HepG2 (cell line): Measurements from ENCODE around the gene DENND5A. TPM values are rescaled to one million over a fixed set of nuclear protein-coding genes. Genes with fewer than 3 reads are reported as not detected.
"Not testable (repeated sequence)": the region's sequence is repeated elsewhere in the genome, so short reads cannot be mapped to it uniquely, and the experiment has no call there.

Experiments
- ATAC-seq: fragments of 200-7000 bp; cut with Tn5 transposase; 3 replicates; pipeline ENCODE4 v1.9.1; 2020; ENCODE audit warnings: mild to moderate bottlenecking, moderate library complexity
- BruUV-seq: library from RNA; stranded (reverse); fragments of 400-500 nt; replicated peaks from 2 replicates; lab custom pipeline; 2021; lab: Mats Ljungman, UMichigan
- CTCF ChIA-PET: fragments of 300-600 bp; formaldehyde crosslinking; extraction: SDS; loops from one replicate; lab custom pipeline; 2021; ENCODE audit warnings: low total read pairs, inconsistent platforms, low intra/inter-chr PET ratio; lab: Yijun Ruan, JAX
- POLR2A ChIA-PET: fragments of 350-600 bp; sonication (Branson Sonifier 250); formaldehyde crosslinking; loops from one replicate; lab custom pipeline; 2020; ENCODE audit warnings: antibody characterized with exemption, inconsistent platforms; lab: Yijun Ruan, JAX
- DNase-seq: peaks from one replicate; pipeline ENCODE4 v3.0.0-alpha.2; 2015; ENCODE audit warnings: low spot score
- FAIRE-seq: peaks from 3 replicates; lab custom pipeline; 2011; peaks lifted over from hg19 to GRCh38; lab: Jason Lieb, UNC
- H2AFZ ChIP-seq: one replicate; pipeline ENCODE4 v1.6.1; 2011; ENCODE audit warnings: low read length, inconsistent platforms
- H3K27ac ChIP-seq: fragments of 300-600 bp; 3 replicates; pipeline ENCODE4 v1.8.0; 2011; ENCODE audit warnings: mixed run types, mild to moderate bottlenecking, mixed read lengths, low read length, inconsistent platforms; ENCODE audit not compliant: insufficient read depth; ENCODE audit errors: extremely low read length
- H3K27me3 ChIP-seq, 2 experiments: fragments of 200-600 bp in 1 of 2; 2 replicates in 1 of 2; 3 replicates in 1 of 2; pipeline versions ENCODE4 v1.6.0 to v1.8.0; 2011; ENCODE audit warnings: low read length in 2 of 2, mild to moderate bottlenecking in 2 of 2, moderate library complexity in 2 of 2, inconsistent platforms in 1 of 2; ENCODE audit not compliant: insufficient read depth in 2 of 2, control insufficient read depth in 1 of 2
- H3K36me3 ChIP-seq, 2 experiments: fragments of 200-600 bp in 1 of 2; replicated peaks in 1 of 2; 2 replicates in 1 of 2; 3 replicates in 1 of 2; pipeline versions ENCODE4 v1.5.1 to v1.8.0; 2011; ENCODE audit warnings: low read length in 2 of 2, inconsistent platforms in 1 of 2; ENCODE audit not compliant: insufficient read depth in 2 of 2, control insufficient read depth in 1 of 2
- H3K4me1 ChIP-seq: 2 replicates; pipeline ENCODE4 v1.5.1; 2012; ENCODE audit warnings: low read length, inconsistent platforms; ENCODE audit not compliant: insufficient read depth
- H3K4me2 ChIP-seq: 2 replicates; pipeline ENCODE4 v1.6.0; 2011; ENCODE audit warnings: low read depth, low read length, inconsistent platforms
- H3K4me3 ChIP-seq, 3 experiments: fragments of 200-600 bp in 1 of 3; sonication (generic), shearing (Covaris generic) in 1 of 3; replicated peaks in 1 of 3; 2 replicates each; pipeline ENCODE4 v1.5.1; 2011 to 2016; ENCODE audit warnings: low read length in 3 of 3, inconsistent platforms in 2 of 3, low read depth in 2 of 3, mild to moderate bottlenecking in 2 of 3, control low read depth in 1 of 3, mixed read lengths in 1 of 3; ENCODE audit not compliant: insufficient read depth in 1 of 3
- H3K79me2 ChIP-seq: one replicate; pipeline ENCODE4 v1.6.1; 2011; ENCODE audit warnings: low read length, inconsistent platforms; ENCODE audit not compliant: insufficient read depth
- H3K9ac ChIP-seq: 2 replicates; pipeline ENCODE4 v1.6.0; 2011; ENCODE audit warnings: mild to moderate bottlenecking, low read depth, low read length, inconsistent platforms; ENCODE audit not compliant: insufficient read depth
- H3K9me3 ChIP-seq: 2 replicates; pipeline ENCODE4 v1.5.1; 2012; ENCODE audit warnings: mild to moderate bottlenecking, low read length
- H4K20me1 ChIP-seq: 2 replicates; pipeline ENCODE4 v1.6.0; 2011; ENCODE audit warnings: inconsistent platforms, mild to moderate bottlenecking, low read length, moderate library complexity; ENCODE audit not compliant: insufficient read depth
- FOXO1 ChIP-seq: sonication (generic); formaldehyde crosslinking; IDR thresholded peaks from 2 replicates; pipeline ENCODE4 v1.4.0; 2020; ENCODE audit warnings: missing genetic modification reagents
- IRF1 ChIP-seq: sonication (generic); formaldehyde crosslinking; IDR thresholded peaks from 2 replicates; pipeline ENCODE4 v1.4.0; 2020; ENCODE audit warnings: low read depth, mild to moderate bottlenecking, missing genetic modification reagents
- MIER2 ChIP-seq: IDR thresholded peaks from 2 replicates; pipeline ENCODE4 v1.6.1; 2016; ENCODE audit warnings: missing biosample characterization, missing genetic modification reagents
- RFX3 ChIP-seq: IDR thresholded peaks from 2 replicates; pipeline ENCODE4 v1.6.1; 2016; ENCODE audit warnings: missing biosample characterization, missing genetic modification reagents
- SOX13 ChIP-seq, 3 experiments: fragments of 450-650 bp in 1 of 3; sonication (generic) in 1 of 3; formaldehyde crosslinking in 1 of 3; IDR thresholded peaks in 2 of 3; conservative IDR thresholded peaks in 1 of 3; 2 replicates each; pipeline versions ENCODE4 v1.5.0 to v1.6.1; 2016 to 2020; ENCODE audit warnings: antibody characterized with exemption in 1 of 3, mild to moderate bottlenecking in 1 of 3, missing compliant biosample characterization in 1 of 3, missing genetic modification reagents in 1 of 3, moderate library complexity in 1 of 3
- ZFX ChIP-seq: sonication (generic); formaldehyde crosslinking; IDR thresholded peaks from 2 replicates; pipeline ENCODE4 v1.4.0; 2020; ENCODE audit warnings: mild to moderate bottlenecking, low read depth, missing genetic modification reagents, moderate library complexity
- ZNF362 ChIP-seq: sonication (generic); formaldehyde crosslinking; IDR thresholded peaks from 2 replicates; pipeline ENCODE4 v1.4.0; 2020; ENCODE audit warnings: missing genetic modification reagents, mild to moderate bottlenecking, borderline replicate concordance
- ZNF766 ChIP-seq: sonication (generic); formaldehyde crosslinking; IDR thresholded peaks from 2 replicates; pipeline ENCODE4 v1.5.0; 2020; ENCODE audit warnings: missing genetic modification reagents, borderline replicate concordance
- WGBS: methylation state at CpG from one replicate; pipeline ENCODE4 v1.1.6; 2017; ENCODE audit warnings: low lambda C conversion rate; 5-methylcytosine and 5-hydroxymethylcytosine counted together
- in situ Hi-C: cut with HindIII; loops from 2 replicates; pipeline ENCODE4 v1.10.0; 2017; ENCODE audit warnings: low pct_unique_long_range_greater_than_20kb; ENCODE audit not compliant: extremely low pct_ligation_motif_present
- intact Hi-C: fragments of 100-400 bp; cut with micrococcal nuclease; formaldehyde crosslinking; loops from one replicate; pipeline ENCODE4 v1.10.0; 2022; ENCODE audit not compliant: unreplicated experiment
- polyA plus RNA-seq, 8 experiments: library from polyadenylated mRNA; depleted of rRNA in 3 of 8; stranded (reverse) in 7 of 8; unstranded in 1 of 8; fragments of >200 nt; fragmentation: Illumina TruSeq in 4 of 8; extraction: Trizol in 4 of 8; gene quantifications; 2 replicates each; pipeline versions ENCODE4 v1.2.1 to v1.2.3, GENCODE V29; 2011 to 2016; ENCODE audit warnings: low read depth in 4 of 8, missing spikeins in 1 of 8, mixed read lengths in 1 of 8; ENCODE audit not compliant: insufficient read depth in 1 of 8
- total RNA-seq, 5 experiments: library from RNA; depleted of rRNA; stranded (reverse); fragments of >200 nt; fragmentation: Illumina TruSeq; extraction: Trizol; gene quantifications; 2 replicates each; pipeline ENCODE4 v1.2.3, GENCODE V29; 2016; ENCODE audit warnings: low read depth in 1 of 5

DENND5A gene
- total and polyA plus RNA-seq, 2 of the 13 experiments (the other 11 are each of a cell fraction or from before 2014, with no cell fraction given), result 63.3 to 145 TPM

GRCh38 chr11:9247863-9248262 lies 17.3 kb downstream of the DENND5A start (continued):
- TF ChIP-seq ZNF362 (CRISPR knock-in tag) (no peak), ZFX (CRISPR knock-in tag) (no peak), MIER2 (CRISPR knock-in tag) (no peak), SOX13 (IDR thresholded peaks at IDR 0.05) (no peak), SOX13 (CRISPR knock-in tag; conservative IDR thresholded peaks at IDR 0.05 in 1 of 2, IDR thresholded peaks at IDR 0.05 in 1 of 2) (no peak), FOXO1 (no peak), ZNF766 (CRISPR knock-in tag) (no peak), RFX3 (CRISPR knock-in tag) (no peak), IRF1 (CRISPR knock-in tag) (no peak)
- TF ChIP-seq, all 625 proteins: peak for 0

- H3K36me3 ChIP-seq, H3K27ac ChIP-seq, H3K9me3 ChIP-seq, ATAC-seq, intact Hi-C loops, H3K4me2 ChIP-seq, H3K4me1 ChIP-seq, H3K27me3 ChIP-seq, CTCF ChIA-PET, H3K9ac ChIP-seq, H2AFZ ChIP-seq, BruUV-seq, DNase-seq, FAIRE-seq, H3K4me3 ChIP-seq, POLR2A ChIA-PET, in situ Hi-C loops: not testable (repeated sequence)
- peaks cover 18% of the 10 kb centered on the region; the same call in 1 of the 2 replicates for H4K20me1 ChIP-seq
- WGBS, result 98% methylated on average over 10 of the region's 10 CpGs
- peaks cover 82% of the 10 kb centered on the region for H3K79me2 ChIP-seq
These were observed 28.9 kb downstream of the DENND5A start for GRCh38 chr11:9236242-9236641.
